GM21576 (cell line): ENCODE results near the gene CDH20.
A peak's percentile ranks its signal among the peaks of the same experiment; 100 is the strongest.

ENCODE experiments used
- ATAC-seq: cut with Tn5 transposase; IDR thresholded peaks from one replicate; pipeline ENCODE4 v1.9.1; 2021; ENCODE audit warnings: mild to moderate bottlenecking, moderate library complexity; ENCODE audit not compliant: unreplicated experiment

Gene CDH20

GRCh38 chr18:61503688-61504087 lies 170.5 kb downstream of the CDH20 start:
- ATAC-seq, result no peak

GRCh38 chr18:61528961-61529360 lies 195.7 kb downstream of the CDH20 start:
- ATAC-seq, result no peak

GRCh38 chr18:61530681-61531080 lies 197.5 kb downstream of the CDH20 start:
- ATAC-seq, result no peak

- ATAC-seq, result no peak
Observed at GRCh38 chr18:61531182-61531581, 198.0 kb downstream of the CDH20 start.

- ATAC-seq, result no peak
Observed at GRCh38 chr18:61531891-61532290, 198.7 kb downstream of the CDH20 start.

GRCh38 chr18:61535401-61535800 lies 202.2 kb downstream of the CDH20 start:
- ATAC-seq, result no peak

GRCh38 chr18:61541673-61542072 lies 208.4 kb downstream of the CDH20 start:
- ATAC-seq, result no peak

- ATAC-seq, result no peak
Observed at GRCh38 chr18:61542596-61542995, 209.4 kb downstream of the CDH20 start.

- ATAC-seq, result no peak
Observed at GRCh38 chr18:61543518-61543917, 210.3 kb downstream of the CDH20 start.

GRCh38 chr18:61544178-61544577 lies 210.9 kb downstream of the CDH20 start:
- ATAC-seq, result no peak

- ATAC-seq, result no peak
Observed at GRCh38 chr18:61545281-61546245, 212.3 kb downstream of the CDH20 start.

GRCh38 chr18:61546590-61546989 lies 213.4 kb downstream of the CDH20 start:
- ATAC-seq, result no peak

GRCh38 chr18:61549416-61549815 lies 216.2 kb downstream of the CDH20 start:
- ATAC-seq, result no peak

- no peak for ATAC-seq
Observed at GRCh38 chr18:61549889-61550288, 216.7 kb downstream of the CDH20 start.

- peak; percentile 67 for ATAC-seq
Observed at GRCh38 chr18:61551586-61551985, 218.4 kb downstream of the CDH20 start.

GRCh38 chr18:61553045-61553659 lies 219.9 kb downstream of the CDH20 start:
- no peak for ATAC-seq

- ATAC-seq, result no peak
Observed at GRCh38 chr18:61554117-61554776, 221.0 kb downstream of the CDH20 start.

- no peak for ATAC-seq
Observed at GRCh38 chr18:61554946-61555361, 221.7 kb downstream of the CDH20 start.

GRCh38 chr18:61556316-61556715 lies 223.1 kb downstream of the CDH20 start:
- no peak for ATAC-seq

- ATAC-seq, result no peak
Observed at GRCh38 chr18:61556862-61557261, 223.6 kb downstream of the CDH20 start.

- no peak for ATAC-seq
Observed at GRCh38 chr18:61569176-61569892, 236.1 kb downstream of the CDH20 start.
